ENCODE results near the gene RAX2. TPM values are rescaled to one million over a fixed set of nuclear protein-coding genes. Genes with fewer than 3 reads are reported as not detected.

The RAX2 gene
- total and polyA plus RNA-seq, 9 of the 15 experiments (the other 6 are each of a cell fraction or from before 2014, with no cell fraction given), result not detected

DNA sequence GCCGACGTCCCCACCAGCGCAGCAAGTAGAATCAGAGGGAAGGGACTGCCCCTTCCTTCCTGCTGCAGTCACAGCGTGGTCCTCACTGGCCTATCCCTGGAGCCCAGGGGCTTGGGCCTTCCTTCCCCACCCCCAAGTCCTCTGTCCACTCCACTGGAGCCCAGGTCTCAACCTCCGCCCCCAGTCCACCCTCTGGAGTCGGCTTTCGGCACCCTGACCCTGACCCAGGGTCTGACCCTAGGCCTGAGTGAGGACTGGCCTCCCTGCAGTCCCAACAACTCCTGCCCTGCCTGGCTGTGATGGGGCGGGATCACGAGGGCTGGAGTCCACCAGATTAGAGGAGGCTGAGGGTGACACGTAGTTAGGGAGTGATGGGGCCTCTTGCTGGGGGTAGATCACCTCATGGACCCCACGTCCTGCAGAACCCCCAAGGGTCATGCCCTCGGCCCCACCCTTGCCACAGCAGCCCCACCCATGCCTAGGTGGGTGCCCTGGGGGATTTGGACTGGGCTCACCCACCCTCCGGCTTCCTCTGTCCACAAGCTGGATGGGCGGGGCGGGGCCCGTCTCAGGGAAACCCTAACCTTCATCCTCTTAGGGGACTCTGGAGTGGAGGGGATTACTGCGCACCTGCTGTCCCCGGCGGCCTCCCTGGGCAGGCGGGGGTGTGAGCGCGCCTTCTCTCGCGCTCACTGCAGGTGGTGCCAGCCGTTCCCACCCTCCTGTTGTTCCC, 3.8 kb downstream of the RAX2 start:
- no peak for ATAC-seq
- Histone ChIP-seq H3K27me3 (ENCODE audit: control insufficient read depth in 2 of 2, insufficient read depth in 2 of 2, low read length in 2 of 2) (no peaks in the 10 kb centered on the region), H3K27ac (ENCODE audit: extremely low read depth, low read depth, low read length) (no peak overlapping the region), H3K9me3 (replicated peaks; ENCODE audit: control insufficient read depth, insufficient read depth, low read depth, low read length) (no peaks in the 10 kb centered on the region), H3K4me2 (ENCODE audit: insufficient read depth, low read length) (no peak overlapping the region), H3K4me3 (no peak overlapping the region), H4K20me1 (replicated peaks; ENCODE audit: control insufficient read depth, insufficient read depth, low read length) (no peaks in the 10 kb centered on the region), H3K36me3 (ENCODE audit: control insufficient read depth, insufficient read depth, low read length) (peaks cover 28% of the 10 kb centered on the region; the same call in 2 of the 3 replicates), H2AFZ (ENCODE audit: low read depth, low read length) (no peak overlapping the region), H3K79me2 (ENCODE audit: control insufficient read depth, insufficient read depth, low read length) (peaks cover 4% of the 10 kb centered on the region), H3K9me1 (ENCODE audit: control insufficient read depth, insufficient read depth, low read length) (no peaks in the 10 kb centered on the region), H3K4me1 (replicated peaks in 1 of 2; ENCODE audit: control insufficient read depth in 2 of 2, insufficient read depth in 2 of 2, low read length in 2 of 2) (peaks cover 3 to 47% of the 10 kb centered on the region in 2 experiments; a peak in 2 of 5 replicates), H3K9ac (ENCODE audit: insufficient read depth in 1 of 2, low read depth in 2 of 2, low read length in 2 of 2) (0 out of 4 replicates have a peak overlapping the region, but pooled peaks of 1 of the 2 experiments have one; percentile 22)
- FAIRE-seq, result no peak
- CTCF ChIA-PET (ENCODE audit: low intra/inter-chr PET ratio), result no interaction called here
- POLR2A ChIA-PET, result interaction anchor here (0.6 to 1.2 kb wide), 3 partner anchors 11 to 14 kb away, joined by 3 to 7 read pairs (median 4); no protein-coding TSS in a partner anchor
- 75% methylated on average over 23 of the region's 25 CpGs for WGBS (ENCODE audit: insufficient coverage, low coverage, missing lambda C conversion rate)
- no peak for DNase-seq (ENCODE audit: extremely low read depth in 1 of 4, low spot score in 3 of 4)
- BruUV-seq (replicated peaks), result no TSS peak
- in situ Hi-C loops (cut with MboI), result no loop called here
- TF ChIP-seq EHMT2 (IDR thresholded peaks at IDR 0.05), result no peak
- TF ChIP-seq, protein P1, sequence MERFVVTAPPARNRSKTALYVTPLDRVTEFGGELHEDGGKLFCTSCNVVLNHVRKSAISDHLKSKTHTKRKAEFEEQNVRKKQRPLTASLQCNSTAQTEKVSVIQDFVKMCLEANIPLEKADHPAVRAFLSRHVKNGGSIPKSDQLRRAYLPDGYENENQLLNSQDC (CRISPR knock-in tag; IDR thresholded peaks at IDR 0.05), result no peak
- TF ChIP-seq POLR2G (IDR thresholded peaks at IDR 0.05; ENCODE audit: low read depth, low read length), result 0 out of 2 replicates have a peak, but pooled peaks have one; percentile 8
- no peak for TF ChIP-seq ZNF212 (CRISPR knock-in tag; IDR thresholded peaks at IDR 0.05)
- peak; percentile 44; the same call in 1 of the 2 replicates for TF ChIP-seq RBFOX2 (IDR thresholded peaks at IDR 0.05; ENCODE audit: low read depth, low read length)
- TF ChIP-seq, protein P2, sequence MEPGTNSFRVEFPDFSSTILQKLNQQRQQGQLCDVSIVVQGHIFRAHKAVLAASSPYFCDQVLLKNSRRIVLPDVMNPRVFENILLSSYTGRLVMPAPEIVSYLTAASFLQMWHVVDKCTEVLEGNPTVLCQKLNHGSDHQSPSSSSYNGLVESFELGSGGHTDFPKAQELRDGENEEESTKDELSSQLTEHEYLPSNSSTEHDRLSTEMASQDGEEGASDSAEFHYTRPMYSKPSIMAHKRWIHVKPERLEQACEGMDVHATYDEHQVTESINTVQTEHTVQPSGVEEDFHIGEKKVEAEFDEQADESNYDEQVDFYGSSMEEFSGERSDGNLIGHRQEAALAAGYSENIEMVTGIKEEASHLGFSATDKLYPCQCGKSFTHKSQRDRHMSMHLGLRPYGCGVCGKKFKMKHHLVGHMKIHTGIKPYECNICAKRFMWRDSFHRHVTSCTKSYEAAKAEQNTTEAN (CRISPR knock-in tag; IDR thresholded peaks at IDR 0.05), result no peak
- intact Hi-C loops (cut with micrococcal nuclease), result no loop called here

Data from K562 (cell line).